Measurements from ENCODE around the gene MT4.

- TF ChIP-seq CTCF (IDR thresholded peaks at IDR 0.05; ENCODE audit: insufficient read depth, low read length, poor library complexity, severe bottlenecking) (no peak), EZH2phosphoT487 (conservative IDR thresholded peaks at IDR 0.05; ENCODE audit: low read length) (no peak)
Measured at GRCh38 chr16:56551796-56552738, 12.8 kb upstream of the MT4 start.
